ES-I3 (cell line): ENCODE measurements around the gene GOPC.
"Not testable (repeated sequence)": the region's sequence is repeated elsewhere in the genome, so short reads cannot be mapped to it uniquely, and the experiment has no call there.

Experiments
- H3K36me3 ChIP-seq: 2 replicates; pipeline ENCODE4 v1.6.1; 2013; ENCODE audit warnings: mild to moderate bottlenecking, low read length, control low read depth, moderate library complexity; ENCODE audit not compliant: insufficient read depth
- H3K4me1 ChIP-seq: 2 replicates; pipeline ENCODE4 v1.6.1; 2013; ENCODE audit warnings: mild to moderate bottlenecking, control low read depth, low read length; ENCODE audit not compliant: insufficient read depth
- H3K9ac ChIP-seq: 2 replicates; pipeline ENCODE4 v1.6.1; 2013; ENCODE audit warnings: low read depth, mild to moderate bottlenecking, low read length, moderate library complexity
- H3K9me3 ChIP-seq: 2 replicates; pipeline ENCODE4 v1.6.1; 2013; ENCODE audit warnings: mild to moderate bottlenecking, low read length, moderate library complexity; ENCODE audit not compliant: control insufficient read depth, insufficient read depth

Gene GOPC

DNA sequence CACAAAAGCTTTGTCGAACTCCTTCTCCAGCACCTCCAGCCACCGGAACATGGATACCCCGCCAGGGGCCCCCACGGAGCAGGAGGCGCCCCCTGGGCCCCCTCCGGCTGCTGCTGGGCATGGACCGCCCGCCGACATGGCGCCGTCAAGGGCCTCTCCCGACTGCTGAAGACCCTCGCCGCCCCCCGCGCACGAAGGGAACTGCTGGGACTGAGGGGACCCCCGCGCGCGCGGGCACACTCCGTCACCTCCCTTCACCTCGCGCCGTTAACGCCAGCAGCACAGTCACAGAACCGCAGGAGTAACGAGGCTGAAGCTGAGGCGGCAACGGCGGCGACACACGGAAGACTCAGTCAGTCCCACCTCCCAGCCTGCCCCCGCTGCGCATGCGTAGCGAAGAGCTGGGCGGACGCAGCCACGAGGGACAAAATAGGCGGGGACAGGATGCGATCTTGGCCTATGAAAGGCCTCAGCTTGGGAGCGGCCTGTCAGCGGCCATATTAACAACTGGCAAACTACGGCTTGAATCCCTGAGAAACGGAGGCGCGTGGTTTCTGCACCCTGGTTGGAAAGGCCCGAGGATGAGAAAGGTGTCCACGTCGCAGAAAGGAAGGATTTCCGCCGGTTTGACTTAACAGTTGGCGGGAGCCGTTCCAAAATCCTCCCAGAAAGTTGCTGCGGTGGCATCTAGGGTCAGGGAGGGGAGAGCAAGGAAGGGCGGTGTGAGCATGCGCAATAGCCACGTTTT lies at the start of gene GOPC:
Gene GOPC, minus strand, starts transcription at position 361 of the 748 bp plus-strand sequence. Its CDS starts 223 bp downstream, at position 138.
- H3K4me1 ChIP-seq, result no peaks in the 10 kb centered on the region
- peak within 1 kb of the TSS; percentile 70 for H3K9ac ChIP-seq
- peaks cover 6% of the 10 kb centered on the region; the same call in 1 of the 2 replicates for H3K36me3 ChIP-seq
- H3K9me3 ChIP-seq, result 0 out of 2 replicates have a peak, but pooled peaks cover 4% of the 10 kb centered on the region

GRCh38 chr6:117651984-117652383 lies 49.7 kb upstream of the GOPC start:
- H3K9ac ChIP-seq, H3K36me3 ChIP-seq, H3K4me1 ChIP-seq, H3K9me3 ChIP-seq: not testable (repeated sequence)

GRCh38 chr6:117642976-117643375 lies 40.7 kb upstream of the GOPC start:
- Histone ChIP-seq H3K9ac (no peak overlapping the region), H3K36me3 (no peaks in the 10 kb centered on the region), H3K9me3 (no peaks in the 10 kb centered on the region), H3K4me1 (no peaks in the 10 kb centered on the region)

DNA sequence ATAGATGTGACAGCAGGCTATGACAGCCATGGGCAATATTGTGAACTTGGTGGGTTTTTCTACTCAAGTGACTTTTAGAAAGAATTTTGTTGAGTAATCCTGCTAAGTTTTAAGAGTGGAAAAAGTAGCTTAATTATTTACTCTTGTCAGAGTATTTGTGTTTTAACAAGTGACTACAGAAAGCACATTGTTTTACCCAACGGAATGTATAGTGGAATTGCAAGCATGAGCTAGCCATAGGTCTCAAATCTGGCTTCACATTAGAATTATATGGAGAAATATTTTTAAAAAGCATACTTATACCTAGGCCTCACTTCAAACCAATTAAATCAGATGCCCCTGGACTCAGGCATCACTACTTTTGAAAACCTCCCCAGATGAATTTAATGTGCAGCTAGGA lies 35.5 kb upstream of the GOPC start:
- Histone ChIP-seq H3K9me3 (no peaks in the 10 kb centered on the region), H3K9ac (no peak overlapping the region), H3K4me1 (no peaks in the 10 kb centered on the region), H3K36me3 (no peaks in the 10 kb centered on the region)

DNA sequence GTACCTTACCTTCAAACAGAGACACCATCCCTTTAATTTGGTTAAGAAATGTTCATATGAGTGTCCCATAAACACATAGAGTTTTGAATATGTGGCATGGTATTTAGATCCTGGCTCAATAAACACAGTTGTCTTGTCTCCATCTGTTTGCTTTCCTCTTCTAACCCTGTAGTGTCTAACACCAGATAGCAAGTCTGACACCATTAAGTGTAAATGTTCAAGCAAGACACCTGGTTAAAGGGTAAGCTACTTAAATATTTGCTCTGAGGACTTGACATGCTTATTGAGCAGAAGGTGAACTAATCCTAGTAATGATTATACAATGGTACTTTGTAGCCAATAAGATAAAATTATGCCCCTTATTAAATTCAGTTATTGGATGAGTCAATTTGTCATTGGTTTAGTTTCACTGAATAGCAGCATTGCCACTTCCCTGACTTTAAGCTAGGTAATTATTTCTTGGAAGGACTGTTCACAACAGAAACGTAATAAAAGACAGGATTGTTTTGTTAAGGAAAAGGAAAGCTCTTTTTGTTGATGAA lies 26.9 kb upstream of the GOPC start:
- no peak overlapping the region for H3K9ac ChIP-seq
- H3K36me3 ChIP-seq, result no peaks in the 10 kb centered on the region
- peaks cover 25% of the 10 kb centered on the region for H3K9me3 ChIP-seq

GRCh38 chr6:117627533-117627932 lies 25.2 kb upstream of the GOPC start:
- no peak overlapping the region for H3K9ac ChIP-seq
- H3K9me3 ChIP-seq, result peaks cover 34% of the 10 kb centered on the region
- no peaks in the 10 kb centered on the region for H3K4me1 ChIP-seq
- H3K36me3 ChIP-seq, result no peaks in the 10 kb centered on the region

More for the DNA sequence above, 26.9 kb upstream of the GOPC start:
- H3K4me1 ChIP-seq, result no peaks in the 10 kb centered on the region

DNA sequence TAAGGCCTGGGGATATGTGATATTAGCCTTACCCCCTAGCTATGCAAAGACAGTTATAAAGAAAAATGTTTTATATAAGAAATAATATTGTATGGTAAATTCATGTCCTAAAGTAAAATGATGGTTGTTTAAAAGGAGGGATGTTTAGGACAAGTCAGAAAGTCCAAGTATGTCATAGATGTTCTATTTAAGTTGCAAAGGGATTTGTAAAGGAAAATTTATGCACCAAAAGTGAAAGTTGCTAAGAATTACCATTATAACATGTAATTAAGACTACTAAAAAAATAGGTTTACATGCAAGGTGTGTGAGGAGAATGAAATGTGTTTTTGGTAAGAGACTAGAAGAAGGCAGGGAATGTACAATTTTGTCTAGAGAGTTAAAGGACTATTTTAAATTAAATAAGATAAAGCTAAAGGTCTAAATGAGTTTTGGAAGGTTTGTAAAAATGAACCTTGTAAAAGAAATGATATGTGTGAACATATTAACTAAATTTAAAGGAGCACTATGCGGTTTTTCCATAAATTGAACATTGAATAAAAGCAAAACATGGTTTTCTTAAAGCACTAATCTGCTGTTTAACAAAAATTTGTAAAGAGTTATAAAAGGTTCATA lies 22.7 kb upstream of the GOPC start:
- Histone ChIP-seq H3K4me1 (0 out of 2 replicates have a peak, but pooled peaks cover 4% of the 10 kb centered on the region), H3K9me3 (peaks cover 34% of the 10 kb centered on the region), H3K36me3 (no peaks in the 10 kb centered on the region), H3K9ac (no peak overlapping the region)

DNA sequence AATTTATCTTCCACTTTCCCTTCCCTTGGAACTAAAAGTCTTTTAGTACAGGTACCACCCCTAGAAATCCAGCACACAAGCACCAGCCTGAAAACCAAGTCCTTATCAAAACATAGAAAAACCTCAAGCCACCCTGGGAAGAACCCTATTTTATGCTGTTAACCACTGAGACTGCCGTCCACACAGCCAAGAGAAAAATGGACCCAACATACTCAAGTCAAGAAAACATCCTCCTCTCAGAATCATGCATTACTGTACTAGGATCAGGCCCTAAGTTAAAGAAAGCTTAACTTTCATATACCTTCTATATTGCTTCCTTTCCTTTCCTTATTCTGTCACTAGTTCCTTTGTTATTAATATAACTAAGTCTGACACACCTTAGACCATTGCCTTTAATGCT lies 16.9 kb upstream of the GOPC start:
- Histone ChIP-seq H3K9me3 (peaks cover 8% of the 10 kb centered on the region), H3K9ac (no peak overlapping the region), H3K4me1 (peaks cover 18% of the 10 kb centered on the region), H3K36me3 (no peaks in the 10 kb centered on the region)

- H3K9me3 ChIP-seq, result no peaks in the 10 kb centered on the region
- no peaks in the 10 kb centered on the region for H3K36me3 ChIP-seq
- peaks cover 28% of the 10 kb centered on the region for H3K4me1 ChIP-seq
- H3K9ac ChIP-seq, result peak overlapping the region; percentile 10; the same call in 1 of the 2 replicates
These were observed 15.1 kb upstream of the GOPC start for GRCh38 chr6:117617210-117618035.

DNA sequence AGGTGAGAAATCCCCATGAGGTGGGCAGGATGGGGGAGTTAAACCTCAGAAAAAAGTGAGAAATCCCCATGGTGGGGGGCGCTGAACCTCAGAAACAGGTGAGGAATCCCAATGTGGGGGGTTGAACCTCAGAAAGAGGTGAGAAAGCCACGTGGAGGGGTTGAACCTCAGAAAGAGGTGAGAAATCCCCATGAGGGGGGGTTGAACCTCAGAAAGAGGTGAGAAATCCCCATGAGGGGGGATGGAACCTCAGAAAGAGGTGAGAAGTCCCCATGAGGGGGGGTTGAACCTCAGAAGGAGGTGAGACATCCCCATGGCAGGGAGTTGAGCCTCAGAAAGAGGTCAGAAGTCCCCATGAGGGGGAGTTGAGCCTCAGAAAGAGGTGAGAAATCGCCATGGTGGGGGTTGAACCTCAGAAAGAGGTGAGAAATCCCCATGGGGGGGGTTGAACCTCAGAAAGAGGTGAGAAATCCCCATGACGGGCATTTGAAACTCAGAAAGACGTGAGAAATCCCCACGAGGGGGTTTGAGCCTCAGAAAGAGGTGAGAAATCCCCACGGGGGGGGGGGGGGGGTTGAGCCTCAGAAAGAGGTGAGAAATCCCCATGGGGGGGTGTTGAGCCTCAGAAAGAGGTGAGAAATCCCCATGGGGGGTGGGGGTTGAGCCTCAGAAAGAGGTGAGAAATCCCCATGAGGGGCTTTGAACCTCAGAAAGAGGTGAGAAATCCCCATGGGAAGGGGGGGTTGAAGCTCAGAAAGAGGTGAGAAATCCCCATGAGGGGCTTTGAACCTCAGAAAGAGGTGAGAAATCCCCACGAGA lies 14.3 kb upstream of the GOPC start:
- peak overlapping the region; percentile 25; the same call in 1 of the 2 replicates for H3K9ac ChIP-seq
- H3K9me3 ChIP-seq, result no peaks in the 10 kb centered on the region
- no peaks in the 10 kb centered on the region for H3K36me3 ChIP-seq
- peaks cover 28% of the 10 kb centered on the region for H3K4me1 ChIP-seq

DNA sequence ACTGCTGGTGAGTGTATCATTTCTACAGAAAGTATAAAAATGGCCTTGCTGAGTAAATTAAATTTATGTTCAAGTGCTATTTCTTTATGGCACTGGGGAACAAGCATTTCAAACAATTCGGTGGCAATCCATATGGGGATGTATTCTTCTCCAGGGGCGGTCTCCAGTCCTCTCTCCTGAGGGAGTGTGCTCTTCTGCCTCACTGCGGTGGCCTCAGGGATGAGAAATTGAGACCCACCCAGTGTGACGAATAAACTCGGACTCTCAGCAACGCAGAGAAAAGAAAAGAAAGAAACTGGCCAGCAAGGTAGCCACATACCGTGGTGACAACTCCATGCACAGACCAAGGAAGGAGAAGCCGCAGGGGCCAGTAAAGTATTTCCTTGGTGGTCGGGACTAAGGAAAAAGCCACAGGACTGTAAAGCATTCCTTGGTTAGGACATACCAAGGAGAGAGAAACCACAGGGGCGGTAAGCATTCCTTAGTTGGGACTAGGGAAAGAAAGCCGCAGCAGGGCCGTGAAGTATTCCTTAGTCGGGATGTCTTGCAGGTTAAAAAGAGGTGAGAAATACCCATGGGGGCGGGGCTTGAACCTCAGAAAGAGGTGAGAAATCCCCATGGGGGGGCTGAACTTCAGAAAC lies 13.6 kb upstream of the GOPC start:
- Histone ChIP-seq H3K36me3 (no peaks in the 10 kb centered on the region), H3K9ac (peak overlapping the region; percentile 25; the same call in 1 of the 2 replicates), H3K9me3 (no peaks in the 10 kb centered on the region), H3K4me1 (peaks cover 28% of the 10 kb centered on the region)

- Histone ChIP-seq H3K4me1 (peaks cover 23% of the 10 kb centered on the region), H3K9ac (peak overlapping the region; percentile 46), H3K9me3 (no peaks in the 10 kb centered on the region), H3K36me3 (no peaks in the 10 kb centered on the region)
These were observed 11.7 kb upstream of the GOPC start for GRCh38 chr6:117613920-117614560.

DNA sequence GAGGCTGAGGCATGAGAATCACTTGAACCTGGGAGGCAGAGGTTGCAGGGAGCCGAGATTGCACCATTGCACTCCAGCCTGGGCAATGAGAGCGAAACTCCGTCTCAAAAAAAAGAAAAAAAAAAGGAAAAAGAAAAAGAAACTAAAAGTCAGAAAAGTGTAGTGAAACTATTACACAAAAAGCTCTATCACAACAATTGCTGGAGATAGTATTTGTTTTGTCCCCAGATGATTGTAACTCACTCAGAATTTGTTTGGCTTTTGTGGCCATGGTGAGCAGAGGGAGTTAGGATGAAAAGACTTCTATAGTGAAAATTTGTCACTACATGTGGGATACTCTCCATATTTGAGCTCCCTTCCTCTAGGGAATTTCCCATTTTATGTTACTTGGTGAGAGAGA lies 5.2 kb upstream of the GOPC start:
- Histone ChIP-seq H3K4me1 (no peaks in the 10 kb centered on the region), H3K36me3 (no peaks in the 10 kb centered on the region), H3K9me3 (no peaks in the 10 kb centered on the region), H3K9ac (no peak overlapping the region)
